Erythroblast (primary cell): ENCODE data around the gene STK10.

ENCODE experiments used
- DNase-seq, 2 experiments: peaks; one replicate each; lab custom pipeline; 2025; lab: John Stamatoyannopoulos, UW
- GATA1 ChIP-seq: IDR thresholded peaks from 2 replicates; pipeline ENCODE4 v1.6.1; 2011; ENCODE audit warnings: low read depth, mild to moderate bottlenecking, control low read depth, low read length, moderate library complexity
- POLR2A ChIP-seq: IDR thresholded peaks from 2 replicates; pipeline ENCODE4 v1.6.1; 2011; ENCODE audit warnings: mild to moderate bottlenecking, low read length

STK10 gene

GRCh38 chr5:172131690-172132089, 56.3 kb downstream of the STK10 start:
- TF ChIP-seq GATA1 (no peak), POLR2A (no peak)
- DNase-seq: no peak

GRCh38 chr5:172129256-172129910, 58.6 kb downstream of the STK10 start:
- TF ChIP-seq POLR2A (no peak), GATA1 (no peak)
- no peak for DNase-seq

GRCh38 chr5:172127581-172127980, 60.4 kb downstream of the STK10 start:
- no peak for DNase-seq
- TF ChIP-seq GATA1 (no peak), POLR2A (no peak)

GRCh38 chr5:172123269-172123692, 64.7 kb downstream of the STK10 start:
- TF ChIP-seq POLR2A (no peak), GATA1 (no peak)
- peak; percentile 21 to 42 for DNase-seq

GRCh38 chr5:172119921-172120688, 67.9 kb downstream of the STK10 start:
- TF ChIP-seq GATA1 (no peak), POLR2A (no peak)

GRCh38 chr5:172118891-172119290, 69.1 kb downstream of the STK10 start:
- TF ChIP-seq GATA1: no peak
- TF ChIP-seq POLR2A: no peak
- DNase-seq: no peak

More at GRCh38 chr5:172119921-172120688, 67.9 kb downstream of the STK10 start:
- no peak for DNase-seq

GRCh38 chr5:172117977-172118701, 69.9 kb downstream of the STK10 start:
- TF ChIP-seq GATA1 (no peak), POLR2A (no peak)
- DNase-seq: peak; percentile 74

- TF ChIP-seq GATA1 (no peak), POLR2A (no peak)
- peak in 1 of 2 experiments; percentile 71 for DNase-seq
Observed at GRCh38 chr5:172115541-172115982, 72.5 kb downstream of the STK10 start.

- DNase-seq: peak; percentile 87 to 95
- peak; percentile 63 for TF ChIP-seq POLR2A
- no peak for TF ChIP-seq GATA1
Observed at GRCh38 chr5:172114875-172115422, 73.1 kb downstream of the STK10 start.

GRCh38 chr5:172113036-172113435, 75.0 kb downstream of the STK10 start:
- TF ChIP-seq POLR2A (no peak), GATA1 (no peak)

GRCh38 chr5:172111852-172112225, 76.2 kb downstream of the STK10 start:
- peak; percentile 63 to 70 for DNase-seq
- no peak for TF ChIP-seq POLR2A
- no peak for TF ChIP-seq GATA1

More at GRCh38 chr5:172113036-172113435, 75.0 kb downstream of the STK10 start:
- DNase-seq: peak; percentile 43 to 45

GRCh38 chr5:172110921-172111851, 76.8 kb downstream of the STK10 start:
- TF ChIP-seq POLR2A: peak; percentile 10
- no peak for TF ChIP-seq GATA1
- DNase-seq: peak; percentile 86 to 87
